ENCODE measurements around the gene INPP5J. TPM values are rescaled to one million over a fixed set of nuclear protein-coding genes. Genes with fewer than 3 reads are reported as not detected.

The INPP5J gene
- total and polyA plus RNA-seq, 2 of the 13 experiments (the other 11 are each of a cell fraction or from before 2014, with no cell fraction given): 0.24 to 1.1 TPM

DNA sequence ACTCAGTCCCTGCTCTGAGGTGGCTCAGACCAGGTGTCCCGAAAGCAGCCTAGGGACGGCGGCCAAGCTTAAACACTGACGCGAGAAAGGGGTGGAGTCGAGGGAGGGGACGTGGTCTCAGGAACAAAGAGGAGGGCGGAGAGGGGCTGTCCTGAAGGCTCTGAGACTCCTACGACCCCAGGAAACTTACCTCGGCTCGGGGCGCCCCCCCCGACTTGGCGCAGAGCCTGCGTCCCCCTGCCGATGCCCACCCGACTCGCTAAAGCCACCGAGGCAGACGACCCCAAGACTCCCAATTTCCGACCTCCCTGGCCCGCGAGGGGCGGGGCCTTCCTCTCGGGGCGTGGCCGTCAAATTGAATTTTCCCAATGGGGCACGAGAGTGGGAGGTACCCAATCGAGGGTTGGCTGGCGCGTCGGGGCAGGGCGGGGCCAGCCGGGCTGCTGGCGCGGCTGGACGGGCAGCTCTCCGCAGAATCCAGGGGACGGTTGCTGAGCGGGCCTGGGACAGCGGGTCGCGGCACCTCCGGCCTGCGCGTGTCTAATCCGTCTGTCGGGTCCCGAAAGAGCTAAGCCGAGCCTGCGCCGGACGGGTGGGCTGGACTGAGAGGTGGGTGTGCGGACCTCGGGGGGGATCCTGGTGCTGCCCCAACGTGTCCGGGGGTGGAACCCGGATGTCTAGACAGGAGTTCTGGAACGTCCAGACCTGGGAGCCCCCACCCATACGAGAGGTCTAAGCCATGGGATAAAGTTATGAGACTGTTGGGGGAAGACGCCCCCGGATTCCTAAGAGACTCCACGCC lies 41.7 kb upstream of the INPP5J start, which contains the start of gene SMTN (continued):
- TF ChIP-seq, protein P1, sequence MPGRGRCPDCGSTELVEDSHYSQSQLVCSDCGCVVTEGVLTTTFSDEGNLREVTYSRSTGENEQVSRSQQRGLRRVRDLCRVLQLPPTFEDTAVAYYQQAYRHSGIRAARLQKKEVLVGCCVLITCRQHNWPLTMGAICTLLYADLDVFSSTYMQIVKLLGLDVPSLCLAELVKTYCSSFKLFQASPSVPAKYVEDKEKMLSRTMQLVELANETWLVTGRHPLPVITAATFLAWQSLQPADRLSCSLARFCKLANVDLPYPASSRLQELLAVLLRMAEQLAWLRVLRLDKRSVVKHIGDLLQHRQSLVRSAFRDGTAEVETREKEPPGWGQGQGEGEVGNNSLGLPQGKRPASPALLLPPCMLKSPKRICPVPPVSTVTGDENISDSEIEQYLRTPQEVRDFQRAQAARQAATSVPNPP (CRISPR knock-in tag; IDR thresholded peaks at IDR 0.05): peak; percentile 27; the same call in 1 of the 2 replicates
- 0 out of 2 replicates have a peak, but pooled peaks have one; percentile 16 for TF ChIP-seq ZNF572 (CRISPR knock-in tag; IDR thresholded peaks at IDR 0.05)
- no peak for TF ChIP-seq ZNF879 (CRISPR knock-in tag; IDR thresholded peaks at IDR 0.05)
- no peak for TF ChIP-seq NR1H2 (CRISPR knock-in tag; IDR thresholded peaks at IDR 0.05; ENCODE audit: borderline replicate concordance, low read depth)
- TF ChIP-seq TCF12 (IDR thresholded peaks at IDR 0.05): no peak
- TF ChIP-seq TCF12 (CRISPR knock-in tag; IDR thresholded peaks at IDR 0.05): 0 out of 2 replicates have a peak, but pooled peaks have one; percentile 28
- peak; percentile 83; the same call in 1 of the 2 replicates for TF ChIP-seq GTF3A (CRISPR knock-in tag; conservative IDR thresholded peaks at IDR 0.05)
- peak; percentile 77; the same call in 1 of the 2 replicates for TF ChIP-seq ZIK1 (CRISPR knock-in tag; IDR thresholded peaks at IDR 0.05; ENCODE audit: borderline replicate concordance, low read depth)
- TF ChIP-seq NPAS2 (CRISPR knock-in tag; IDR thresholded peaks at IDR 0.05; ENCODE audit: borderline replicate concordance): no peak
- TF ChIP-seq YEATS4 (CRISPR knock-in tag; IDR thresholded peaks at IDR 0.05; ENCODE audit: borderline replicate concordance): no peak; the same call in 1 of the 2 replicates
- TF ChIP-seq NR2C2 (CRISPR knock-in tag; IDR thresholded peaks at IDR 0.05; ENCODE audit: borderline replicate concordance): peak; percentile 41; the same call in 1 of the 2 replicates
- TF ChIP-seq NFYC (CRISPR knock-in tag; IDR thresholded peaks at IDR 0.05): peak; percentile 78
- TF ChIP-seq TOPORS (CRISPR knock-in tag; IDR thresholded peaks at IDR 0.05): peak; percentile 61; the same call in 1 of the 2 replicates
- TF ChIP-seq, protein P2, sequence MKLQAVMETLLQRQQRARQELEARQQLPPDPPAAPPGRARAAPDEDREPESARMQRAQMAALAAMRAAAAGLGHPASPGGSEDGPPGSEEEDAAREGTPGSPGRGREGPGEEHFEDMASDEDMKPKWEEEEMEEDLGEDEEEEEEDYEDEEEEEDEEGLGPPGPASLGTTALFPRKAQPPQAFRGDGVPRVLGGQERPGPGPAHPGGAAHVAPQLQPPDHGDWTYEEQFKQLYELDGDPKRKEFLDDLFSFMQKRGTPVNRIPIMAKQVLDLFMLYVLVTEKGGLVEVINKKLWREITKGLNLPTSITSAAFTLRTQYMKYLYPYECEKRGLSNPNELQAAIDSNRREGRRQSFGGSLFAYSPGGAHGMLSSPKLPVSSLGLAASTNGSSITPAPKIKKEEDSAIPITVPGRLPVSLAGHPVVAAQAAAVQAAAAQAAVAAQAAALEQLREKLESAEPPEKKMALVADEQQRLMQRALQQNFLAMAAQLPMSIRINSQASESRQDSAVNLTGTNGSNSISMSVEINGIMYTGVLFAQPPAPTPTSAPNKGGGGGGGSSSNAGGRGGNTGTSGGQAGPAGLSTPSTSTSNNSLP (IDR thresholded peaks at IDR 0.05; ENCODE audit: low read depth, low read length): 0 out of 2 replicates have a peak, but pooled peaks have one; percentile 16
- 0 out of 2 replicates have a peak, but pooled peaks have one; percentile 54 for TF ChIP-seq ZNF563 (CRISPR knock-in tag; IDR thresholded peaks at IDR 0.05)
- no peak for TF ChIP-seq ZFP37 (CRISPR knock-in tag; IDR thresholded peaks at IDR 0.05; ENCODE audit: borderline replicate concordance)
- no peak for TF ChIP-seq ZNF577 (CRISPR knock-in tag; IDR thresholded peaks at IDR 0.05; ENCODE audit: borderline replicate concordance, low read depth)
- TF ChIP-seq ZBTB3 (CRISPR knock-in tag; IDR thresholded peaks at IDR 0.05; ENCODE audit: borderline replicate concordance, low read depth): peak; percentile 52; the same call in 1 of the 2 replicates
- TF ChIP-seq, protein P3, sequence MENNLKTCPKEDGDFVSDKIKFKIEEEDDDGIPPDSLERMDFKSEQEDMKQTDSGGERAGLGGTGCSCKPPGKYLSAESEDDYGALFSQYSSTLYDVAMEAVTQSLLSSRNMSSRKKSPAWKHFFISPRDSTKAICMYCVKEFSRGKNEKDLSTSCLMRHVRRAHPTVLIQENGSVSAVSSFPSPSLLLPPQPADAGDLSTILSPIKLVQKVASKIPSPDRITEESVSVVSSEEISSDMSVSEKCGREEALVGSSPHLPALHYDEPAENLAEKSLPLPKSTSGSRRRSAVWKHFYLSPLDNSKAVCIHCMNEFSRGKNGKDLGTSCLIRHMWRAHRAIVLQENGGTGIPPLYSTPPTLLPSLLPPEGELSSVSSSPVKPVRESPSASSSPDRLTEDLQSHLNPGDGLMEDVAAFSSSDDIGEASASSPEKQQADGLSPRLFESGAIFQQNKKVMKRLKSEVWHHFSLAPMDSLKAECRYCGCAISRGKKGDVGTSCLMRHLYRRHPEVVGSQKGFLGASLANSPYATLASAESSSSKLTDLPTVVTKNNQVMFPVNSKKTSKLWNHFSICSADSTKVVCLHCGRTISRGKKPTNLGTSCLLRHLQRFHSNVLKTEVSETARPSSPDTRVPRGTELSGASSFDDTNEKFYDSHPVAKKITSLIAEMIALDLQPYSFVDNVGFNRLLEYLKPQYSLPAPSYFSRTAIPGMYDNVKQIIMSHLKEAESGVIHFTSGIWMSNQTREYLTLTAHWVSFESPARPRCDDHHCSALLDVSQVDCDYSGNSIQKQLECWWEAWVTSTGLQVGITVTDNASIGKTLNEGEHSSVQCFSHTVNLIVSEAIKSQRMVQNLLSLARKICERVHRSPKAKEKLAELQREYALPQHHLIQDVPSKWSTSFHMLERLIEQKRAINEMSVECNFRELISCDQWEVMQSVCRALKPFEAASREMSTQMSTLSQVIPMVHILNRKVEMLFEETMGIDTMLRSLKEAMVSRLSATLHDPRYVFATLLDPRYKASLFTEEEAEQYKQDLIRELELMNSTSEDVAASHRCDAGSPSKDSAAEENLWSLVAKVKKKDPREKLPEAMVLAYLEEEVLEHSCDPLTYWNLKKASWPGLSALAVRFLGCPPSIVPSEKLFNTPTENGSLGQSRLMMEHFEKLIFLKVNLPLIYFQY (CRISPR knock-in tag; IDR thresholded peaks at IDR 0.05; ENCODE audit: borderline replicate concordance): peak; percentile 54; the same call in 1 of the 2 replicates
- TF ChIP-seq KDM2A (CRISPR knock-in tag; IDR thresholded peaks at IDR 0.05; ENCODE audit: borderline replicate concordance, low read depth): peak; percentile 97
- TF ChIP-seq RFXAP (CRISPR knock-in tag; IDR thresholded peaks at IDR 0.05; ENCODE audit: borderline replicate concordance): no peak; the same call in 1 of the 2 replicates
- peak; percentile 79 for TF ChIP-seq POLR2AphosphoS5 (IDR thresholded peaks at IDR 0.05; ENCODE audit: low read depth, low read length)
